ENCODE data around the gene MPP7.

MPP7 gene

DNA sequence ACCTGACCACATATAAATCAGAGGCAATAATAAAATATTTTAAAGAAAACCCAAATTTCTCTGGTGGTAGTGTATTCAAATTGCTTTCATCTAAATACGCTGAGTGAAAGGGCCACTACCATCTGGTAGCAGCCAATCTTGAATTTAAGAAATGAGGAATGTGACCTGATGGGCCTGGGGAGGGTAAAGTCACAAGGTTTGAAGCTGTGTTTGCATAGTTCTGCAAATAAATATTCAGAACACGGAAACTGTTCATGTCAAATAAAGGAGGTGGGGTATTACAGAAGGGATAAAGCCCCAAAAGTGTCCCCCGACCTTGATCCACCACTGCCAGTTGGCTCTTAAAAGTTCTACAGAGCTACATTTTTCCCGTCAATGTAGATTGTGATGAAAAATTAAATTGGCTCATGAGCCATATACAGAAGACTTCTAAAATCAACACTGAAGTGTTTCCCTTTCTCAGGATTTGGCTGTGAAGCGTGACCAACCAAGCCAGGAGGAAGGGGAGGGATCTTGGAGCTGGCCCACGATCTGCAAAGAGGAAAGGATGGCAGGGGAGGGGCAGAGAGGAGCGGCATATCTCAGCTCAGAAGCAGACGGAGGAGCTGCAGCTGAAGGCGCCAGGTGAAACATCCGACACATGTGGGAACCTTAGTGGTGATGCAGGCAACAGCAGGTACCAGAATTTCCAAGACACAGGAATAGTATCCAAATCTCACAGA is 39.6 kb downstream of the MPP7 start:
- DNase-seq, result no peak

DNA sequence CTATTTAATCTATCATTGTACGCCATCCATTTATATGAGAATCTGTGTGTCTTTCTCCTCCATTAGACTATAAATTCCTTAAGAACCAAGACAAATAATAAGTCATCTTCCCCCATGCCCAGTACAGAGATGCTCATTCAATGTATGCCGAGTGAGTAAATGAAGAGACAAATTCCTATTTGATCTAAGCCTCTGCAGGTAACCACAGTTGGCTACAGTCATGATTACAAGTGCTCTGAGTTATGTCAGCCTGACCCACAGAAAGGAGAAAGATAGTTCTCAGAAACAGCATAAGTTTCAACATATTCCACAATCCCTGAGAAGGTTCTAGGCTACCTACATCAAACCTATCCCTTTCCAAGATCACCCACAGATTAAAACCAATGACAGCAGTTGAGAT is 46.1 kb downstream of the MPP7 start:
- DNase-seq, result no peak

DNA sequence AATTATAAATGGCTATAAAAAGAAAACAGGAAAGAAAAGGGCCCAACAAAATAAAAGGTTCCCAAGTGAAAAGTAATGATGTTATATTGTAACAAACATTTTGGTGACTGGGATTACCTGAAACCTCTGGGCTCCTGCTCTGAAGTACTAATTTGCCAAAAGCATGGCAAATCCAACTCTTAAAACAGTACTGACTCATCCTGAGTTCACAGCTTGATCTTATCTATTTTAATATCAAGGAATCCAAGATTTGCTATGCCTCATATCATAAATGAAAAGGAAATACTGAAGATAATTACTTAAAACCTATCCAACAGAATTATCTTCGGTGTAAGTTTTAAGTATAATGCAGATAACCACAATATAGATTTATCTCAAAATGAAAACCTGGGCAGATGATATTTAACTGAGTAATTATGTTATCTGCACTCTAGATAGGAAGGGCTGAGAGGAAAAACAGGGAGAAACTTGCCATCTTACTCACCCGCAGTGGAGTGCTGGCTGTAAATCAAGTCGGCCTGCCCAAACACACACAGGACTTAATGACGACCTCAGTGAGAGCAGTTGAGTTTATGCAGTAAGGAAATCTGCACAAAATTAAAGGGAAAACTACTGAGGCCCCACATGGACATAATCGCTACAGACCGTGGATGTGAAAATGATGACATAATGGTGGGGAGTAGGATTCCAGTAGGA is 48.4 kb downstream of the MPP7 start:
- no peak for DNase-seq

DNA sequence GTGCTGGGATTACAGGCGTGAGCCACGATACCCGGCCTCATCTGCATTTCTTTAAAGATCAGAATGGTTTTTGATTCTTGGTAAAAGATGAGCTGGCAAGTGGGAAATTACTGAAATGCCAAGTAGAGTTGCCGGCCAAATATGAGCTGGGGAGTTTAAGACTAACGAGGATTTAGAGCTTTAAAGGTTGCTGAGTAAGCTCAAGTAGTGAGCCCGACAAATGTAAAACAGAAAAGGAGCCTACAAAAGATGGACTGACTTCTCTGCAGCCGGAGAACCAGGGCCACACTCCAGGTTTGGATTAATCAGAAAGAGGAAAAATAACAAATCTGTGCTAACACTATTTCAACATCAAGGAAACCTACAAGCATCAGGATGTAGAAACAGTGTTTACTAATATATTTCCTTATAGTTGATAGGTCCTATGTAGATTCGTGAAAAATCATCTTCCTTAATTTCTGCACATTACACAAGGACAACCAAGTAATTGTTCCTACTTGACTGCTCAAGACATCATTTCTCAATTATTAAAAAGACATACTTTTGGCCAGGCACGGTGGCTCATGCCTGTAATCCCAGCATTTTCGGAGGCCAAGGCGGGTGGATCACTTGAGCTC is 49.6 kb downstream of the MPP7 start:
- DNase-seq, result no peak
